Measurements from ENCODE around the gene RABEP1. TPM values are rescaled to one million over a fixed set of nuclear protein-coding genes. Genes with fewer than 3 reads are reported as not detected.
A peak's percentile ranks its signal among the peaks of the same experiment; 100 is the strongest.
"Not testable (repeated sequence)": the region's sequence is repeated elsewhere in the genome, so short reads cannot be mapped to it uniquely, and the experiment has no call there.

RABEP1 gene
- 40.1 TPM for polyA plus RNA-seq (2013, experiment 1 of 2)
- 42.5 TPM for polyA plus RNA-seq (2013, experiment 2 of 2)

GRCh38 chr17:5281814-5282641, at the start of gene RABEP1:
RABEP1 (plus strand) TSS chr17:5282284; CDS start chr17:5282487, 203 bp downstream.
- Histone ChIP-seq H3K36me3 (ENCODE audit: control insufficient read depth, insufficient read depth, low read length) (peaks cover 9% of the 10 kb centered on the region), H3K9me3 (ENCODE audit: control insufficient read depth, low read length) (no peaks in the 10 kb centered on the region), H3K4me1 (ENCODE audit: control insufficient read depth, insufficient read depth, low read length, poor library complexity, severe bottlenecking) (peaks cover 7% of the 10 kb centered on the region), H3K4me3 (ENCODE audit: extremely low read depth, insufficient read depth, low read length, poor library complexity, severe bottlenecking) (peak within 1 kb of the TSS; percentile 52), H3K27ac (ENCODE audit: low read depth, low read length, severe bottlenecking) (peak within 1 kb of the TSS; percentile 81)
- 1% methylated on average over 36 to 40 of the region's 98 CpGs for WGBS, 2 experiments (ENCODE audit: insufficient coverage in 2 of 2)

- 92 to 93% methylated on average over 5 to 6 of the region's 7 CpGs for WGBS, 2 experiments (ENCODE audit: insufficient coverage in 2 of 2)
- H3K4me3 ChIP-seq (ENCODE audit: extremely low read depth, insufficient read depth, low read length, poor library complexity, severe bottlenecking); H3K9me3 ChIP-seq (ENCODE audit: control insufficient read depth, low read length); H3K27ac ChIP-seq (ENCODE audit: low read depth, low read length, severe bottlenecking); H3K4me1 ChIP-seq (ENCODE audit: control insufficient read depth, insufficient read depth, low read length, poor library complexity, severe bottlenecking); H3K36me3 ChIP-seq (ENCODE audit: control insufficient read depth, insufficient read depth, low read length): not testable (repeated sequence)
These were observed 48.6 kb upstream of the RABEP1 start for GRCh38 chr17:5233492-5233891.

- no peak within 1 kb of the TSS for H3K4me3 ChIP-seq (ENCODE audit: extremely low read depth, insufficient read depth, low read length, poor library complexity, severe bottlenecking)
- WGBS, 2 experiments (ENCODE audit: insufficient coverage in 2 of 2) = 88 to 95% methylated on average over 13 to 16 of the region's 19 CpGs
- H3K9me3 ChIP-seq (ENCODE audit: control insufficient read depth, low read length) = no peaks in the 10 kb centered on the region
- H3K36me3 ChIP-seq (ENCODE audit: control insufficient read depth, insufficient read depth, low read length) = no peaks in the 10 kb centered on the region
- H3K27ac ChIP-seq (ENCODE audit: low read depth, low read length, severe bottlenecking) = no peak within 1 kb of the TSS
- H3K4me1 ChIP-seq (ENCODE audit: control insufficient read depth, insufficient read depth, low read length, poor library complexity, severe bottlenecking) = no peaks in the 10 kb centered on the region
These were observed 47.2 kb upstream of the RABEP1 start, which contains the start of gene SCIMP for GRCh38 chr17:5234645-5235576. SCIMP (minus strand) TSS chr17:5234860; CDS start chr17:5234755, 105 bp downstream.

- no peaks in the 10 kb centered on the region for H3K4me1 ChIP-seq (ENCODE audit: control insufficient read depth, insufficient read depth, low read length, poor library complexity, severe bottlenecking)
- no peaks in the 10 kb centered on the region for H3K36me3 ChIP-seq (ENCODE audit: control insufficient read depth, insufficient read depth, low read length)
- H3K4me3 ChIP-seq (ENCODE audit: extremely low read depth, insufficient read depth, low read length, poor library complexity, severe bottlenecking) = no peak overlapping the region
- H3K27ac ChIP-seq (ENCODE audit: low read depth, low read length, severe bottlenecking) = no peak overlapping the region
- 90 to 94% methylated on average over 2 to 3 of the region's 3 CpGs for WGBS, 2 experiments (ENCODE audit: insufficient coverage in 2 of 2)
- no peaks in the 10 kb centered on the region for H3K9me3 ChIP-seq (ENCODE audit: control insufficient read depth, low read length)
These were observed 45.0 kb upstream of the RABEP1 start for GRCh38 chr17:5236938-5237540.

GRCh38 chr17:5237541-5238016, 44.5 kb upstream of the RABEP1 start:
- H3K36me3 ChIP-seq (ENCODE audit: control insufficient read depth, insufficient read depth, low read length) = no peaks in the 10 kb centered on the region
- no peaks in the 10 kb centered on the region for H3K9me3 ChIP-seq (ENCODE audit: control insufficient read depth, low read length)
- no peaks in the 10 kb centered on the region for H3K4me1 ChIP-seq (ENCODE audit: control insufficient read depth, insufficient read depth, low read length, poor library complexity, severe bottlenecking)
- H3K4me3 ChIP-seq (ENCODE audit: extremely low read depth, insufficient read depth, low read length, poor library complexity, severe bottlenecking) = no peak overlapping the region
- WGBS, 2 experiments (ENCODE audit: insufficient coverage in 2 of 2) = 31 to 40% methylated on average over 3 of the region's 6 CpGs
- no peak overlapping the region for H3K27ac ChIP-seq (ENCODE audit: low read depth, low read length, severe bottlenecking)

GRCh38 chr17:5238333-5238732, 43.8 kb upstream of the RABEP1 start:
- Histone ChIP-seq H3K4me3 (ENCODE audit: extremely low read depth, insufficient read depth, low read length, poor library complexity, severe bottlenecking) (no peak overlapping the region), H3K4me1 (ENCODE audit: control insufficient read depth, insufficient read depth, low read length, poor library complexity, severe bottlenecking) (no peaks in the 10 kb centered on the region), H3K9me3 (ENCODE audit: control insufficient read depth, low read length) (no peaks in the 10 kb centered on the region), H3K36me3 (ENCODE audit: control insufficient read depth, insufficient read depth, low read length) (no peaks in the 10 kb centered on the region), H3K27ac (ENCODE audit: low read depth, low read length, severe bottlenecking) (no peak overlapping the region)
- 64% methylated on average over 3 of the region's 4 CpGs for WGBS, 2 experiments (ENCODE audit: insufficient coverage in 2 of 2)

GRCh38 chr17:5239769-5240168, 42.3 kb upstream of the RABEP1 start:
- H3K27ac ChIP-seq (ENCODE audit: low read depth, low read length, severe bottlenecking); H3K36me3 ChIP-seq (ENCODE audit: control insufficient read depth, insufficient read depth, low read length); H3K9me3 ChIP-seq (ENCODE audit: control insufficient read depth, low read length); H3K4me1 ChIP-seq (ENCODE audit: control insufficient read depth, insufficient read depth, low read length, poor library complexity, severe bottlenecking); H3K4me3 ChIP-seq (ENCODE audit: extremely low read depth, insufficient read depth, low read length, poor library complexity, severe bottlenecking): not testable (repeated sequence)
- 85 to 91% methylated on average over 6 to 7 of the region's 7 CpGs for WGBS, 2 experiments (ENCODE audit: insufficient coverage in 2 of 2)

- Histone ChIP-seq H3K4me1 (ENCODE audit: control insufficient read depth, insufficient read depth, low read length, poor library complexity, severe bottlenecking) (no peaks in the 10 kb centered on the region), H3K27ac (ENCODE audit: low read depth, low read length, severe bottlenecking) (no peak overlapping the region), H3K4me3 (ENCODE audit: extremely low read depth, insufficient read depth, low read length, poor library complexity, severe bottlenecking) (no peak overlapping the region), H3K36me3 (ENCODE audit: control insufficient read depth, insufficient read depth, low read length) (no peaks in the 10 kb centered on the region), H3K9me3 (ENCODE audit: control insufficient read depth, low read length) (no peaks in the 10 kb centered on the region)
- WGBS, 2 experiments (ENCODE audit: insufficient coverage in 2 of 2) = 83 to 94% methylated on average over 5 to 7 of the region's 10 CpGs
These were observed 40.0 kb upstream of the RABEP1 start for GRCh38 chr17:5241861-5242671.

- Histone ChIP-seq H3K27ac (ENCODE audit: low read depth, low read length, severe bottlenecking) (no peak overlapping the region), H3K36me3 (ENCODE audit: control insufficient read depth, insufficient read depth, low read length) (no peaks in the 10 kb centered on the region), H3K4me3 (ENCODE audit: extremely low read depth, insufficient read depth, low read length, poor library complexity, severe bottlenecking) (no peak overlapping the region), H3K4me1 (ENCODE audit: control insufficient read depth, insufficient read depth, low read length, poor library complexity, severe bottlenecking) (no peaks in the 10 kb centered on the region), H3K9me3 (ENCODE audit: control insufficient read depth, low read length) (no peaks in the 10 kb centered on the region)
- WGBS, 2 experiments (ENCODE audit: insufficient coverage in 2 of 2) = 97 to 100% methylated on average over 2 to 5 of the region's 8 CpGs
These were observed 34.5 kb upstream of the RABEP1 start for GRCh38 chr17:5247621-5248020.

Data from mesodermal cell (in vitro differentiated cells).